Stimulated activated naive CD4-positive, alpha-beta T cell (primary cell): ENCODE results near the gene COX14.
"Not testable (repeated sequence)": the region's sequence is repeated elsewhere in the genome, so short reads cannot be mapped to it uniquely, and the experiment has no call there.

Source experiments
- DNase-seq, 6 experiments: peaks; one replicate each; lab custom pipeline; 2025; lab: John Stamatoyannopoulos, UW

COX14 gene

DNA sequence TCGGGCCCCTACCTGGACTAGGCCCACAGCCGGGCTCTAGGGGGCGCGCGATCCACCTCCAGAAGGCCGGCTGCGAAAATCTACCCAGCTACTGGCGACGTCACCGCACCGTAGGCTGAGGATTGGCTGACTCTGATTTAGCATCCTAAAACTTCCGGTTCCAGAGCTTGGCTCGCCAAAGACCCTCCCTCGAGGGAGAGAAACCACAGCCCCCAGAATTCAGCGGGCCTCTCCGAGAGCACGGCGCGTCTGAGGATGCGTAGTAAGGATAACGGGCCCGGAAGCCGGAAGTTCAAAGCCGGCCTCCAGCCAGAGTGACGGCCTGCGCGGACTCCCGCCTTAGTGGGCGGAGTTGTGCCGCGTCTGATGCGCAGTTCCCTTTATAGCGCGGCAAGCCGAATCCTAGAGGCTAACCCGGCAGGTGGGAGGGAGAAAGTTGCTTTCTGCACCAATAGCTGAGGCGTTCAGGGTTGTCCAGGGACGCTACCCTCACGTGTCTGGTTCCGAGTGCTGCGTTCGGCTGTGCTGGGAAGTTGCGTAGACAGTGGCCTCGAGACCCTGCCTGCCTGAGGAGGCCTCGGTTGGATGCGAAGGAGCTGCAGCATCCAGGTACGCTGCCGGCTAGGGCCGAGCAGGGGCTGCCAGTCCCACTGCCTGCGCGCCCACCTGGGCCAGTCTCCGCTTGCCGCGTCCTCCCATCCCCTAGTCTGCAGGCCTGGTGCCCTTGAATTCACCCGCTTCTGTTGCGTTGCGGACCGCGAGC is at the start of gene COX14:
COX14 (plus strand) TSS at position 544 of the 763 bp plus-strand sequence. CDS start 7,808 bp downstream, outside the sequence.
- peak; percentile 97 to 100 (median 99) for DNase-seq

DNA sequence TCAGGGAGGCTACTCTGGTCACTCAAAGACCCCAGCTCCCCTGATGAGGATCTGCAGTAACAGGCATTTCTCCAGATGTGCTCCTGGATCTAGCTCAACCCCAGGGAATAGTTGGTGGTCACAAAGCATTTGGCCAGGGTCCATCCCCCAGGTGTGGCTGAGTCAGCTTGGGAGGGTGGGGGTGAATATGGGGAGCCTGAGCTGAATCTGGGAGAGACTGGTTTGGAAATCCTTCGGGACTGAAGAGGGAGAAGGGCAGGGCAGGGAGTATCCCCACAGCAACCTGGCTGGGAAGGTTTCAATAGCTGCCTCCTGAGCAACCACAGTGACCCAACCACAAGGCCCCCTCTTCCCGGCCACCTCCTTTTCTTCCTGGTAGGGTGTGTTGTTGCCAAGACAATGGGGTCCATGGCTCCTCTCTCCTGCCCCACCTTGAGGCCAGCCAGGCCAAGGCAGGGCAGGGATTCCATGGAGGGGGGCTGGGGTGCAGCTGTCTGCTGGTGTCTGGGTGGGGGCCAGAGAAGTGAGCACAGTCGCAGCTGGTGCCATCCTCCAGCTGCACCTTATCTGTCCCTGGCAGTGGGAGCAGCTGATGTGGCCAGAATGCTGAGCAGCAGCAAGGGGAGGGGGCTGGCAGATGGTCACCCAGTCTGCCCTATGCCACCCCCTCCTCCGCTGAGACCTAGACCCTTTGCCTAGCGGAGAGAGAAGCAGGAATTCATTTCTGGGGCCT is 49.1 kb upstream of the COX14 start:
- no peak for DNase-seq

DNA sequence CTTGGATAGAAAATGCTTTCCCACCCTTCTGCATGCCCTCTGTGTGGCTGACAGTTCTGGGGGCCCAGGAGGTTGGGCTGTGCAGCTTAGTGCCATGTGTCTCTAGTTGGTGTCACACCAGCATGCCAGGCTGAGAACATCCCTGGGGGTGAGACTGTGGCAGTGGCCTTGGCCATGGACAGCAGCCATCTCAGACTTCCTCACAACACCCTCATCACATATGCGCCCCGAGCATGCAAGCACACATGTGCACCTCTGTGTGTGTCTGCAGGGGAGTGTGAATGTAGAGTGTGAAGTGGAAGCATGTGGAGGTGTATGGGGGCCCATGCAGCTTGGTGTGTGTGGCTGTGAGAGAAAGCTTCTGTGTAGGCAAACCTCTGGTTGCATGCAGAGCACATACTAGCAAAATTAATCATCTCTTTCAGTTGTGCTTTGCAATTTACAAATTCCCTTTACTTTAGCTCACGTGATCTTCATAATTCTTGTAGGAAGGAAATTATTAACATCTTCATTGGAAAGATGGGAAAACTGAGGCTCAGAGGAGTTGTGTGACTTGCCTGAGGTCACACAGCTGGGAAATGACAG is 46.2 kb upstream of the COX14 start:
- no peak for DNase-seq

DNA sequence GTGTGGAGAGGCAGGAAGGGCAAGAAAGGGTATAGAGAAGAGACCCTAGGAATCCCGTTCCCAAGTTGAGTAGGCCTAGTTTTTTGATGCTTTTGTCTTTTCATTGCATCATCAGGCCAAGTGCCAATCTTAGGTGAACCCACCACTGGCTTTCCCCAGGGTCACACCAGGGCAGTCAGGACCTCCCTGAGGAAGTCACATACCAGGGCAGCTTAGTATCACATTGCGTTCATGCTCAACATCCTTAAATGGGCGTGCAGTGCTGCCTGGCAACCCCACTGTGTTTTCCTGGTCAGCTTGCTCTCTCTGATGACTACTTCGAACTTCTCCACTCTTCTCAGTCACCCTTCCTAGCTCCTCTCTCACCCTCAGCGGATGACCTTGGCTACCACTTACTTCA is 45.6 kb upstream of the COX14 start:
- no peak for DNase-seq

DNA sequence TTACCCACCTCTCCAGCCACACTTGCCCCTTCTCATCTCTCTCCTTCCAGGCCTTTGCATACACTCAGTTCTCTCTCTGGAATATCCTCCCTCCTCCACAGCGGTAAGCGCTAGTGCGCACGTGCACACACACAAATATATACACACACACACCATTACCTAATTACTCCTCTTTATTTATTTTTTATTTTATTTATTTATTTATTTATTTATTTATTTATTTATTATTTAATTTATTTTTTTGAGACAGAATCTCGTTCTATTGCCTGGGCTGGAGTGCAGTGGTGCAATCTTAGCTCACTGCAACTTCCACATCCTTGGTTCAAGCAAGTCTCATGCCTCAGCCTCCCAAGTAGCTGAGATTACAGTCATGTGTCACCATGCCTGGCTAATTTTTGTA is 43.0 kb upstream of the COX14 start:
- no peak for DNase-seq

DNA sequence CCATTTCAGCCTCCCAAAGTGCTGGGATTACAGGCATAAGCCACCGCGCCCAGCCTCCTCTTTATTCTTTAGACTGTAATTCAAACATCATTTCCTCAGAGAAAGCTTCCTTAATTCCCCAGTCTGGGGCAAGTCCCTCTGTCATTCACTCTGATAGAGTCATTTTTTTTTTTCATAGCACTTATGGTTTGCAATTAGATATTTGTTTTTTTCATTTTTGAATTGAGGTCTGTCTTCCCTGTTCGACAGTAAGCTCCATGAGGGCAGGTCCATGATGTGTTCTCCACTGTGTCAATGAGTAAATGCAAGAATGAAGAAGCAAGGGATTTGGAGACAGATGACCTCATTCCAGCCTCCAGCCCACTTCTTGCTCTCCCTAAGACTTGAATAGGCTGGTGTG is 42.5 kb upstream of the COX14 start:
- no peak for DNase-seq

DNA sequence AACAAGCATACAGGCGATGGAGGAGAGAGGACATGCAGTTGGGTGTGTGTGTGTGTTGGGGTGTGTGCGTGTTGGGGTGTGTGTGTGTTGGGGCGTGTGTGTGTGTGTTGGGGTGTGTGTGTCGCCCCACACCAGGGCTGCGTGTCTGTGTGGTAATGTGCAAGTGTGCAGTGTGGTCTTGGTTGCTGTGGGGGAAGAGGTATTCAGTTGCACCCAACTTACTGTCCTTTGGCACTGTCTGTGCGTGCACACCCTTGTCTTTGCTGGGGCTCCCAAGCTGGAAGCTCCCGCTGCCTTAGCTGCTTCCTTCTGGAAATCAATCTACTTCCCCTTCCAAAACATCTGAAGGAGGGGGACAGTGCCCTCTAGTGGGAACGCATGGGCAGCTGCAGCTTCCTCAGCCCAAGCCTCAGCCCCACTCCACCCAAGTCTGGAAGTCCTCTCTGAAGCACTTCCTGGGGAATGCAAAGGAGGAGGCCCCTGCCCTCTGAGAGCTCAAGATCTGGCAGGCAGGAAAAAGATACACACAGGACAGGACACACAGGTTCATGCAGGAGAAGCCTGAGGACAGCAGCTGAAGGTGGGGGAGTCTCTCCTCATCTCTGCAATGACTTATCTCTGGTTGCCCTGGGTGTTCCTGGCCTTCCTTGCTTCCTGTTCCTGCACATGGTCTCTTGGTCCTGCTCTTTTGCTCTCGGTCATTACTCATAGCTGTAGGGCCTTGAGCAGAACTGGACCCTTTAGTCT is 41.5 kb upstream of the COX14 start:
- DNase-seq, result peak in 5 of 6 experiments; percentile 11 to 67 (median 56)

DNA sequence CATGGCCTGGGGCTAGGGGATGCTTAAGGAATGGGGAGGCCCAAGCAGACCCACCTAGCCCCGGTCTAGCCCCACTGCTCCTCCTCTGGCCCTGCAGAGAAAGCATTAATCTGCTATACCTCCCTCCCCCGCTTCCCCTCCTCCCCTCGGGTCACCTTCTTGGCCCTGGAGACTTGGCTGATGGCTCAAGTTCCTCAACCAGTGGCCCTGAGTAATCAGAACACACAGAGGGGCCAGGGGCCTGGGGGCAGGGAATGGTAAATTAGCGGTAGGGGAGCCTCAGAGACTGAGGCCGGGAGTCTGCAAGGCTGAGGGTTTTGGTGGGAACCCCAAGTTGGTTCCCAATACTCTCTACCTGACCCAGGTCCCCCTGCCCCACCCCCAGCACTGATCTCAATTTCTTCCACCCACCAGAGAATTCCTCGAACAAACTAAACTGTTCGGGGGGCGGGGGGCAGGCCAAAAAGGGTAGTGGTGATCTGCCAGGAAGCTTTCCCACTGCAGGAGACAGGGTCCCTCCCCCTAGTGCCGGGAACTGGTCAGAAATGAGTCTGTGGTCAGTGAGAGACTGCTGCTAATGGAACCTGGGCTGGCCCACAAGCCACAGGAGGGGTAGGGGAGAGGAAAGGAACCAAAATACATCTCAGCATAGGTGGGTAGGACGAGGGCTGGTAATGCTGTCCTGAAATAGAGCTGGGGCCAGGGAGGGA is 39.7 kb upstream of the COX14 start:
- DNase-seq, result no peak

DNA sequence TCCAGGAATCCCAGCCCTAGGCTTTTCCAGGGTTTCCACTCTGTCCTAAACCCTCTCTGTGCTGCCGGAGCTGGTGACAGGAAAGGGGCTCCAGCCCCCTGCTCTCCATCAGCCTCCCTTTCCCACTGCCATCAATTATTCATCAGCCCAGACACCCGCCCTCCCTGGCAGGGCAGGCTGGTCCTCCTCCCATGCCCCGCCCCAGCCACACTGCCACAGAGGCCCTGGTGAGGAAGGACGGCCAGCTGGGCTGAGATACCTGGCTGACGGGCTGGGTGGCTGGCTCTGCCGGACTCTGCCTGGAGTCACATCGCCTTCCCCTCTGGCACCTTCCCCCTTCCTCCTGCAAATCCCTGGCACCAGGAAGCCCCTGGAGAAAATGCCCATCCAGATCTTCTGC is 38.8 kb upstream of the COX14 start:
- DNase-seq, result no peak

DNA sequence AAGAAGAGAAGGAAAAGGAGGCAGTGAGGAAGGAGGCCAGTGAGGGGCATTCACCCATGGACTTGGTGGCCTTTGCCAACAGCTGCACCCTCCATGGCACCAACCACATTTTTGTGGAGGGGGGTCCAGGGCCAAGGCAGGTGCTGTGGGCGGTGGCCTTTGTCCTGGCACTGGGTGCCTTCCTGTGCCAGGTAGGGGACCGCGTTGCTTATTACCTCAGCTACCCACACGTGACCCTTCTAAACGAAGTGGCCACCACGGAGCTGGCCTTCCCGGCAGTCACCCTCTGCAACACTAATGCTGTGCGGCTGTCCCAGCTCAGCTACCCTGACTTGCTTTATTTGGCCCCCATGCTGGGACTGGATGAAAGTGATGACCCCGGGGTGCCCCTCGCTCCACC is 38.3 kb upstream of the COX14 start:
- no peak for DNase-seq

DNA sequence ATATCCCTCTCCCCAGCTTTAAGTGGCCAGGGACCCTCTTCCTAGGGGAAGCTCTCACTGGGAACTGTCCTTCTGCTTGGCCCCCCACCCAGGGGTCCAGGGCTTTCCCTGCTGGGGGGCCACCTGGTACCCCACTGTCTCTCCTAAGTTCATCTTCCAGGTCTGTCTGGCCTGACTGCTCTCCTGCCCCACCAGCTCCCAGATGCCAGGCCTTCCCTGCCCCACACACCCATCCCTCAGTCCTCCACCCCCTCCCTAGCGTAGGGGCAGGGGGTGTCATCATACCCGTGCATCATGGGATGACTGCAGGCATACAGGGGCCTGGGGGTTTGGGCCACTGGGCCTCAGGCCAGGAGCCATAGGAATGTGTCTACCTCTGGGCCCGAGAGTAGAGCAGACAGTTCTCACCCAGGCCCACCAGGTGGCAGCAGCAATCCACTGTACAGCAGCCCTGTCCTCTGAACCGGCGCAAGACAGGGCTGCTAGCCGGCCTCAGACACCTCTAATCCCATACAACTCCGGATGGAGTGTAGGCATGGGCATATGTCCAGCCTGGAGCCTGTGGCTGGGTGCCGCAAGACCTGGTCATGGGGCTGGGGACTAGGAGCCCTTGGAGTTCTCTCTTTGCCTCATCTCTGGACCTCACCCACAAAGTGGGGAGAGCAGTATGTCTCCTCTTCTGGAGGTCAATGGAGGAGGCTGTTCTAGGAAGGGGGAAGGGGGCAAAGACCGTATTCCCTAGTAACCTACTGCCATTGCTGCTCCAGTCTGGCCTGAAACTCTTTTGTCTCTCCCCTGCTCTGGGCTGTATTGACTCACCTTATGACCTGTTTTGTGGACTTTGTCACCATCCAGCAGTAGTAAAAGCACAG is 36.9 kb upstream of the COX14 start:
- peak; percentile 50 to 77 (median 70) for DNase-seq

DNA sequence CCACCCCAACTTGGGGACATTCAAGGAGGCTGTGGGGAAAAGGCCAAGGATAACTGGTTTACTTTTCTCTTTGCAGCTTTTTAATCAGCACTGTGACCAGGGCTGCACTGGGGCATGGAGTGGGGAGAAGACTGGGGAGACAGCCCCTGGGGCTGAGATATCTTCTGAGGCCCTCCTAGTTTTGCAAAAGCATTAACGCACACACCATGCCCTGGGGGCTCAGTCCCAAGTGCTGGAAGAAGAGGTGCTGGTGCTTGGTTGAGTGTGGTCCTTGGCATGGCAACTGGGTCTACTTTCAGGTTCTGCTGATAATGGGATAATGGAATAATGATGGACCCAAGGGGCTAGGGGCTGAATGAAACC is 36.2 kb upstream of the COX14 start:
- DNase-seq, result no peak

DNA sequence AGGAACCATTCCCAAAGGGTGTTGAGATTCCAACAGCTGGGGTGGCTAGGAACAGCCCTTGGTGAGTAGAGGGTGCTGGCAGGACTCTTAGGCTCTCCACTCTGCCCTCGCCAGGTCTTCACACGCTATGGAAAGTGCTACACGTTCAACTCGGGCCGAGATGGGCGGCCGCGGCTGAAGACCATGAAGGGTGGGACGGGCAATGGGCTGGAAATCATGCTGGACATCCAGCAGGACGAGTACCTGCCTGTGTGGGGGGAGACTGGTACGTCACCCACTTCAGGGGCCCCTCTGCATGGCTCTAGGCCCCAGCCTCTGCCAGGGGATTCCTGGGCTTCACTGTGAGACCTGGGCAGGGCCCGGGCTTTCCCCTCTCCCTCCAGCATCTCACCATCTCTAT is 34.9 kb upstream of the COX14 start:
- DNase-seq, result no peak

DNA sequence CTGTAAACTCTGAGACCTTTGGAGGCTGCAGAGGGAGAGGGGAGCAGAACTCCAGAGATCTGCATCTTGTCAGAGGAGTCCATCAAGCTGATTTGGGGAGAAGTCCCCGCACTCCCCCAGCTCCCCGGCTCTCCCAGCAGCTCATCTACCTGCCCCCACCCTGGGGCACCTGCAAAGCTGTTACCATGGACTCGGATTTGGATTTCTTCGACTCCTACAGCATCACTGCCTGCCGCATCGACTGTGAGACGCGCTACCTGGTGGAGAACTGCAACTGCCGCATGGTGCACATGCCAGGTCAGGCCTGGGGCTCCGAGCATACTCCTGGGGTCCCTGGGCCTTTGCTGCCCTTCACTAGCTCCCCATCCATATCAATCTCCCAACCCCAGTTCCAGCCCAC is 33.8 kb upstream of the COX14 start:
- no peak for DNase-seq

DNA sequence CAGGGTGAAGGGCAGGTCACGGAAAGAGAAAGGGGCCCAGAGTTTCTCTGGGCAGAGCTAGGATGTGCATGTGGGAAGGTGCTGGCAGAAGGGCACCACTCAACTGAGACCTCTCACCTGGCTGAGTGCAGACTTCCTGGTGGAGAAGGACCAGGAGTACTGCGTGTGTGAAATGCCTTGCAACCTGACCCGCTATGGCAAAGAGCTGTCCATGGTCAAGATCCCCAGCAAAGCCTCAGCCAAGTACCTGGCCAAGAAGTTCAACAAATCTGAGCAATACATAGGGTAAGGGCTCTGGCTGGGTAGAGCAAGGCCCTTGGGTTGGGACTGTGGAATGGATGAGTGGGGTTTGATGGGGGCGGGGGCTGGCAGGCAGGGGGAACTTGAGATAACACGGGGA is 32.3 kb upstream of the COX14 start:
- DNase-seq, result no peak

DNA sequence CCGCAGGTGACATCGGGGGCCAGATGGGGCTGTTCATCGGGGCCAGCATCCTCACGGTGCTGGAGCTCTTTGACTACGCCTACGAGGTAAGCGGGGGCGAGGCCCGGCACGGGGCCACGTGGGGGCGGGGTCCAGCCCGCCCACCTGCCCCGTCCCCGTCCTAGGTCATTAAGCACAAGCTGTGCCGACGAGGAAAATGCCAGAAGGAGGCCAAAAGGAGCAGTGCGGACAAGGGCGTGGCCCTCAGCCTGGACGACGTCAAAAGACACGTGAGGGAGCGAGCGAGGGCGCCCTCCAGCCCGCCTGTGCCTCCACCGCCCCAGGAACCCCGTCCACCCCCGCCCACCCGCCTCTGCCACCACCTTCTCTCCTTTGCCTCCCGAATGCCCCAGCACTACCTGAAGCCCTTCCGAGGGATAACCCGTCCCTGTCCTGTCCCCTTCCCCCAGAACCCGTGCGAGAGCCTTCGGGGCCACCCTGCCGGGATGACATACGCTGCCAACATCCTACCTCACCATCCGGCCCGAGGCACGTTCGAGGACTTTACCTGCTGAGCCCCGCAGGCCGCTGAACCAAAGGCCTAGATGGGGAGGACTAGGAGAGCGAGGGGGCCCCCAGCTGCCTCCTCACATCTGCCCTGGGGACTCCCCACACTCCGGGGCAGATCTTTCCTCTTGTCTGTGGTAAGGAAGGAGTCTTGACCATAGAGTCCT is 30.8 kb upstream of the COX14 start:
- no peak for DNase-seq

DNA sequence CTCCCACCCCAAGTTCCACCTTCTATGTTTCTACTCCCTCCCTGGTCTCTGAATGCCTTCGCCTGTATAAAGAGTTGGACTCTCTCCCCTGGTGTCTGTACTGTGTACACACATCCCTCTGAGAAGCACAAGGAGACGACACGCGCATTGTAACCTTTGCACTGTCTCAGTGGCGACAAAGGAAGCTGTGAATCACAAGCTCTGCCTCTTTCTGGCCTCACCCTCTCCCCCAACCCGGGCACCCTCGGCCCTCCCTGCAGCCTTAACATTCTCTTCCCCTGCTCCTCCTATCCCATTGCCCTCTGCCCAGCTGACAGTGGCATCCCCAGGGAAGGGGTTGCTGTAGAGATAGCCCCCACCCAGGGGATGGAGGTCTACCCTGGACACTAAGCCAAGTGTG is 29.4 kb upstream of the COX14 start:
- no peak for DNase-seq

DNA sequence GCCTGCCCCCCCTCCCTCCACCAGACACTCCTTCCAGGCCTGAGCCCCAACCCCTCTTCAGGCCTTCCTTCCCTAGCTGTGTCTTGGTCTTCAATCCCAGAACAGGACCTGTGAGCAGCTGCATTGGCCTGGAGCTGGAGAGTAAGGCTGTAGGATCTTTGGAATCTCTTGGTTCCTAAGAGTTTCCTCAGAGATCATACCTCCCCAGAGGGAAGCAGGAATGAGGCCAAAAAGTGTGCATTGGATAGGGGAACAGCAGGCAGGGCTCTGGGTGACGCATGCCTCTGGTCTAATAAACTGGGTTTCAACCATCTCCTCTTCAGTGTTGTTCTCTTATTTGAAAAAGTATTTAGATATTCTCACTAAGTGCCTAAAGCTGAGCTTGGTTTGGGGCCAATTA is 28.7 kb upstream of the COX14 start:
- no peak for DNase-seq

DNA sequence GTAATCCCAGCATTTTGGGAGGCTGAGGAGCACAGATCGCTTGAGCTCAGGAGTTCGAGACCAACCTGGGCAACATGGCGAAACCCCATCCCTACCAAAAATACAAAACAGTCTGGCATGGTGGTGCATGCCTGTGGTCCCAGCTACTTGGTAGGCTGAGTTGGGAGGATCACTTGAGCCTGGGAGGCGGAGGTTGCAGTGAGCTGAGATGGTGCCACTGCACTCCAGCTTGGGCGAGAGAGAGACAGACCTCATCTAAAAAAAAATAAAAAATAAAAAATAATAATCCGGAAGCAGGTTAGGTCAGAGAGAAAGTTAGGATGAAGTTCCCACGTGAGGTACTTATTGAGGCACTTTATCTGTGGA is 27.6 kb upstream of the COX14 start:
- not testable (repeated sequence) for DNase-seq
